ENCODE measurements around the gene EVI2B.

- no peak for TF ChIP-seq CTCF (IDR thresholded peaks at IDR 0.05; ENCODE audit: low read depth, low read length, missing input control)
- no peak for TF ChIP-seq ZBTB33 (IDR thresholded peaks at IDR 0.05)
- TF ChIP-seq, protein P1, sequence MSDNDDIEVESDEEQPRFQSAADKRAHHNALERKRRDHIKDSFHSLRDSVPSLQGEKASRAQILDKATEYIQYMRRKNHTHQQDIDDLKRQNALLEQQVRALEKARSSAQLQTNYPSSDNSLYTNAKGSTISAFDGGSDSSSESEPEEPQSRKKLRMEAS (IDR thresholded peaks at IDR 0.05) = no peak
- TF ChIP-seq TAF1 (conservative IDR thresholded peaks at IDR 0.05) = no peak
- TF ChIP-seq FOXA1 (IDR thresholded peaks at IDR 0.05) = no peak
- no peak for TF ChIP-seq GABPA (IDR thresholded peaks at IDR 0.05 in 1 of 2, conservative IDR thresholded peaks at IDR 0.05 in 1 of 2)
- TF ChIP-seq, protein P2, sequence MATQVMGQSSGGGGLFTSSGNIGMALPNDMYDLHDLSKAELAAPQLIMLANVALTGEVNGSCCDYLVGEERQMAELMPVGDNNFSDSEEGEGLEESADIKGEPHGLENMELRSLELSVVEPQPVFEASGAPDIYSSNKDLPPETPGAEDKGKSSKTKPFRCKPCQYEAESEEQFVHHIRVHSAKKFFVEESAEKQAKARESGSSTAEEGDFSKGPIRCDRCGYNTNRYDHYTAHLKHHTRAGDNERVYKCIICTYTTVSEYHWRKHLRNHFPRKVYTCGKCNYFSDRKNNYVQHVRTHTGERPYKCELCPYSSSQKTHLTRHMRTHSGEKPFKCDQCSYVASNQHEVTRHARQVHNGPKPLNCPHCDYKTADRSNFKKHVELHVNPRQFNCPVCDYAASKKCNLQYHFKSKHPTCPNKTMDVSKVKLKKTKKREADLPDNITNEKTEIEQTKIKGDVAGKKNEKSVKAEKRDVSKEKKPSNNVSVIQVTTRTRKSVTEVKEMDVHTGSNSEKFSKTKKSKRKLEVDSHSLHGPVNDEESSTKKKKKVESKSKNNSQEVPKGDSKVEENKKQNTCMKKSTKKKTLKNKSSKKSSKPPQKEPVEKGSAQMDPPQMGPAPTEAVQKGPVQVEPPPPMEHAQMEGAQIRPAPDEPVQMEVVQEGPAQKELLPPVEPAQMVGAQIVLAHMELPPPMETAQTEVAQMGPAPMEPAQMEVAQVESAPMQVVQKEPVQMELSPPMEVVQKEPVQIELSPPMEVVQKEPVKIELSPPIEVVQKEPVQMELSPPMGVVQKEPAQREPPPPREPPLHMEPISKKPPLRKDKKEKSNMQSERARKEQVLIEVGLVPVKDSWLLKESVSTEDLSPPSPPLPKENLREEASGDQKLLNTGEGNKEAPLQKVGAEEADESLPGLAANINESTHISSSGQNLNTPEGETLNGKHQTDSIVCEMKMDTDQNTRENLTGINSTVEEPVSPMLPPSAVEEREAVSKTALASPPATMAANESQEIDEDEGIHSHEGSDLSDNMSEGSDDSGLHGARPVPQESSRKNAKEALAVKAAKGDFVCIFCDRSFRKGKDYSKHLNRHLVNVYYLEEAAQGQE (IDR thresholded peaks at IDR 0.05) = no peak
- no peak for TF ChIP-seq RXRA (IDR thresholded peaks at IDR 0.05)
- TF ChIP-seq RAD21 (IDR thresholded peaks at IDR 0.05) = no peak
- no peak for TF ChIP-seq HNF4A (conservative IDR thresholded peaks at IDR 0.05)
- no peak for TF ChIP-seq EGR1 (IDR thresholded peaks at IDR 0.05; ENCODE audit: low read depth in 2 of 2)
- no peak for TF ChIP-seq NR2F2 (IDR thresholded peaks at IDR 0.05)
- no peak for TF ChIP-seq SP1 (IDR thresholded peaks at IDR 0.05)
- no peak for TF ChIP-seq JUND (IDR thresholded peaks at IDR 0.05)
Observed at GRCh38 chr17:31275116-31275515, 38.7 kb downstream of the EVI2B start.

All from liver (tissue), 3 donors.